Kidney tubule cell (primary cell): ENCODE data around the gene PTPN3.
"Not testable (repeated sequence)": the region's sequence is repeated elsewhere in the genome, so short reads cannot be mapped to it uniquely, and the experiment has no call there.

Experiments used
- DNase-seq: peaks from one replicate; pipeline ENCODE4 v3.0.0-alpha.2; 2018; ENCODE audit warnings: low spot score

Gene PTPN3

DNA sequence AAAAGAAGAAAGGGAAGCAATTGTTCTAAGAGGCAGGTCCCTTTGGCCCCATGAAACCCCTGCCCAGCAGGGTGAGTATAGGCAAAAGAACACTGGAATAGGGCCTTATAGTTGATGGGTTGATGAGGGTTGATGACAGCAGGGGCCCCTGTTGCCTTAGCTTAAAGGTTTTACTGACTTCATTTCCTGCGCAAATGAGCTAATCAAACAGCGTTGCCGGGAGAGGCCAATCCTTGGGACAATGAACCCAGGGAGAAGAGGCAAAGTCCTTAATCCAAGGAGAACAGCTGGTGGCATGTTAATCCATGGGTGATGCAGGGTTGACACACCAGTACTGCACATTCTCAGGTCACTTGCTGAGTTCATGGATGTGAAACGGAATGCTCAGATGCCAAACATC lies 155.2 kb downstream of the PTPN3 start:
- no peak for DNase-seq

DNA sequence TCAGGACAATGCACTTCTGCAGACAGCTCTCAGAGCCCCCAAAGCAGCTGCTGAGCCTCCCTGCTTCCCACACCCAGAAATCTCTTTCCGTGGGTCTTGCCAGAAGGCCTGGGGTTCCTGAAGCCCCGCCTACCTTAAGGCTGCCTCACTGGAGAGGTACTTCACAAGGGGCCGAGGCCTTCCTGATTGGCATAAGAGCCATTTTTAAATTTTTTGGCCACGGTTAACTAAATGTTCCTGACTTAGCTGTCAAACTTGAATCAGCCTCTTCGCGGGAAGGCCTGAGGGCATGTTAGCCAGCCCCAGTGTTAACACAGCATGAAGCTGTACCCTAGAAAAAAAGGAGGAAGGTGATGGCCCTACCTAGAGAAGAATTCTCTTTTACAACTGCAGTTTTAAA lies 156.5 kb downstream of the PTPN3 start:
- no peak for DNase-seq

DNA sequence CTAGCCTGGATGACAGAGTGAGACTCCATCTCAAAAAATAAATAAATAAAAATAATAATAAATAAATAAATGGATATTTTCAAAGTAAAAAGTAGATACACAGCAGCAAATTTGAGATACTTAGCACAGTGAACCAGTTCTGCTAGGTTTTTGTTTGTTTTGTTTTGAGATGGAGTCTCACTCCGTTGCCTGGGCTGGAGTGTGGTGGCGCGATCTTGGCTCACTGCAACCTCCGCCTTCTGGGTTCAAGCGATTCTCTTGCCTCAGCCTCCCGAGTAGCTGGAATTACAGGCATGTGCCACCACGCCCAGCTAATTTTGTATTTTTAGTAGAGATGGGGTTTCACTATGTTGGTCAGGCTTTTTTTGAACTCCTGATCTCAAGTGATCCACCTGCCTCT lies 157.1 kb downstream of the PTPN3 start:
- not testable (repeated sequence) for DNase-seq

DNA sequence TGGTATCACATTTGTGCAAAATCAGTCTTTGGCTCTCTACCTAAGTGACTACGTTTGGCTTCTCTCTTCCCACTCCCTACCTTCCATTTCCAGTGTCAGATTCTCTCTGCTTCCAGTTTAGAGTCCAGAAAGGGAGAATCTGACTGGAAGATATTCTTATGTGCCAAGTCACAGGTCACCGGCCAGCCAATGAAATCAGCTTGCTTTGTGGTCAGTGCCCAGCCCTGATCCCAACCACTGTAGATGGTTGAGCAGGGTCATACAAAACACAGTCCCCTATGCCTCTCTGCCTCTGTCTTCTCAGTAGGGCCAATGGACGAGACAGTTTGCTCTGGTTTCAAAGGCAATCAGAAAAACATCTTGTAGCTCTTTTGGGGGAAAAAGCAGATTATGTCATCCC lies 161.7 kb downstream of the PTPN3 start:
- no peak for DNase-seq

DNA sequence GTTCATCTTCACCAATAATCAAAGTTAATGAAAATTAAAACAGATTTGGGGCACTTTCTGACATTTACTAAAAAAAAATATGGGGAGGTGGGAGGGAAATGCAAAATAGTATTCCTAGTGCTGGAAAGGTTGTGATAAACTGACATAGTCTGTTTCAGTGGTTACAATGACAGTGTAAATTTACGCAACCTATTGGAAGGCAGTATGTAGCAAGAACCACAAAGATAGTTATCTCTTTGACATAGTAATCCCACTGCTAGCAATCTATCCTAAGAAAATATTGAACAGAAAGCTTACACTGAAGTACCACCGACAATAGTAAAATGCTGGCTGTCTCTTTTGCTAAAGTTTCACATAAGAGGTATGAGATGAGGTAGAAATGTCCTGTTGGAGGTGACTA lies 162.2 kb downstream of the PTPN3 start:
- DNase-seq: no peak

DNA sequence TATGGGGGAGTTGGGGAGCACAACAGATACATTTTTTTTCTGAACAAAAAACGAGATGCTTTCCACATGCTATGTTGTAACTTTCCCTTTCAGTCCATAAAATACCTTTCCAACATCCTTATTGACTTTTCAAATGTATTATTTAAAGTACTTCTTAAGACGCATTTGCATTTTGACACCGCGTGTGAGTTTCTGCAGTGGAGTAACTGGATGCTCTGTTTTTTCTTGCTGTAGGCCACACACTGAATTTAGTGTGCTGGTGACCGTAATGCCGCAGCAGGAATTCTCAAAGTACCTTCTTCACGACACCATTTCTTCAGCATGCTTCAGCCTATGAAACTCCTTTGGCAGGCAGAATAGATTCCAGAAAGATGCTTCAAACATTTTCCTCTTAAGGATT lies 163.0 kb downstream of the PTPN3 start:
- no peak for DNase-seq

DNA sequence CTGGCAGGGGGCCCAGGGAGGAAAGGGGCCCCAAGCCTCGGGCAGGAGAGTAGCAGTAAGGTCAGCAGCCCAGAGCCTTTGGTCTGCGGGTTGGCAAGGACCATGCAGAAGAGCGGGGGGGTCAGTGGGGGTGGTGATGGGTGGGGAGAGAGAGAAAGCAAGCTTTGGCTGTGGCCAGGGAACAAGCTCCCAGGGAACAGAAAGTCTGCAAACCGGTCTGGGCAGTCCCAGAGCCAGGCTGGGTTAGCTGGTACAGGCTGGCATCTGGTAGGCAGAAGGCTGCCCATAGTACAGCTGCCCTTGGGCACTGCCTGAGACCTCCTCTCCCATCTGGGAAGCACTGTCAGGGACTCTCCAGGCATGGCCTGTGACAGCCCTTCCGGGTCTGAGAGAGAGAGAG lies 166.8 kb downstream of the PTPN3 start:
- DNase-seq: peak; percentile 41

DNA sequence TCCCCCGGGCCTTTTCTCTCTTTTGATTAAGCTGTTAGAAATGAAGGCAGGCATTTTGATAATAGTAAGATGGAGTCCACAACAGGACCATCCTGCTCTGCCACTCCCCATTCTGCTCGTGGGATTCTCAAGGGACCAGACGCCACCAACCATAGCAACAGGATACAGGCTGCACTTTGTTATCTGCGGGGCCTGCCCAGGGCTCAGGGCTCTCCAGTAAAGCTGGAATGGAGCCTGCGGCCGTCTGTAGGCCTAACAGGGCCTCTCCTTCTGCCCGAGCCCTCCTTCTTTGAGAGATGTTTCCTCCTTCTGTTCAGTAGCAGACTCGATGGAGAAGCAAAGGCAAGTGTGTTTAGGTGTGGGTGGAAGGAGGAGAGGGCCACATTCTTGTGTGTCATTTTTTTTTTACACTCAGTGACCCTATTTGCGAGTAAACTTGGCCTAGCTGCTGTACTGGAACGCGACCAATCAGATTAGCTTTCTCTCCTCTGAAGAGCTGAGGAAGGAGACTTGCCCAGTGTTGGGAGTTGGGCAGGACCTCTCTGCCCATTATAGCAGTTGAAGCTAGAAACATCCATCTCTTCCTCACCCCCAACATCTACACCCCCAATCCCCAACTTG lies 168.4 kb downstream of the PTPN3 start:
- DNase-seq: no peak

DNA sequence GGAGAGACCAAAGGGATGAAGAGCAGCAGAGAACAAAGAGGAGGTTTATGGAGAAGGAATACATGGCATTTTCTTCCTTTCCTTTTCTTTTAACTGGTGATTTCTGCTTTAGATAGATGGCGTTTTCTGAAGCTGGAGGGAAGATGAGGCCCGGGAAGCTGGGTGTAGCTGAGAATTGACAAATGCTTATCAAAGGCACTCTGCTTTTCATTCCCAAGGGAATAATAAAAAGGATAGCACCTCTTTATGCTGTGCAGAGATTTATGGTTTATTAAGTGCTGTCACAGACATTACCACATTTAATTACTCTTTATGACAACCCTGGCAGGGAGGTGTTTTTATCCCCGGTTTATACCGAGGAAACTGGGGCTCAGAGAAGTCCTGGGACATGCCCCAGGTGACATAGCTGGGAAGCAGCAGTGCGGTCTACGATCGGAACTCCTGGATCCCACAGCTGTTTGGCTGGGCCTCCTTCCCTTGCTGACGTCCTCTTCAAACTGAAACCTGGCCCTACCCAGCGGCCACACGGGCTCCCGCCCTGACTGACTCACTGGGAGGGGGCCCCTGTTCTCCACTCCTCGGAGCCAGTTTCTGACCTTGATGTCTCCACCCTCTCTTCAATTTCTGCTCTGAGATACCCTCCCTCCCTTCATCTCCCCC lies 169.0 kb downstream of the PTPN3 start:
- DNase-seq: peak; percentile 78
